COR-L47 (cell line): ENCODE results near the gene LKAAEAR1.

Experiments used
- DNase-seq: peaks from one replicate; lab custom pipeline; 2025; lab: John Stamatoyannopoulos, UW

LKAAEAR1 gene

DNA sequence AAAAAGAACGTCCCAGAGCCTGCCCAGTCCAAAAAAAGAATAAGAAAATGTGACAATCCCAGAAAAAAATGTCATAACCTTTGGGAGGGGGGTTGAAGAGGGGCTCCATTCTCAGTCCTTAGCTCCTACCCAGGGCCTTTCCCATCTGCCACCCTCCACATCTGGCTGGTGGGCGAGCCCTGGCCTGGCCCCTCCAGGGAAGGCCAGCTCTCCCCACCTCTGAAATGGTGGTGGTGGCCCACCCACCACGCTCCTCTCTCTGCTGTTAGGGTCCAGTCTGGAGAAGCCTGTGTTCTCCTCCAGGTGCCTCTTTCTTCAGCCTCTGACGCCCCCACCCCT is 5.3 kb downstream of the LKAAEAR1 start:
- no peak for DNase-seq

DNA sequence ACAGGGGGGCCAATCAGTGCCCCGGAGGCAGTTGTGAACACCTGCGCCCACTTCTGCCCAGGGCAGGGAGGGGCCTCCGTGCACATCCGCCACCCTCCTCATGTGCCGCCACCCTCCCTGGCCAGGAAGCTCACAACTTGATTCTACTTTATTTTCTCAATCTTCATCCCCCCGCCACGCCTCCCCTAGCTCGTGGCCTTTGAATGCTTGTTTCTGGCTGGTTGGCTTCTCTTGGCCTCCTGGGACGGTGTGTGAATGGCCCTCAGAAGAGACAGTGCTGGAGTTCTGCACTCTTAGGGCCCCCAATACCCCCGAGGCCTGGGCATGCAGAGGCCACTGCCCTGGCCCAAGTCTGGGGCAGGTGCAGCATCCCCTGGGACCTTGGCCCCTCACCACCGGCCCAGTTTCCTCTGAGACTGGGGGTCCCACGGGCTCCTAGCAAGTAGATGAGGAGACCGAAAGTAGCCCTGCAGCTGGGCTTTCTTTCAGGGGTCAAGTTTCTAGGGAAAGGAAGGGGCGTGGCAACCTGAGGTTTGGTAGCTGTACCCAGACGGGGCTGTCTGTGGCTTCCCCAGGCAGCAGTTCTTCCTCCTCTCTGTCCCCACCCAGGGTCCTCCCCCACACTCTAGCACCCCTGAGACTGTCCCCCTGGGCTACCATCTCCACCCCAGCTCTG is 6.2 kb downstream of the LKAAEAR1 start:
- no peak for DNase-seq

DNA sequence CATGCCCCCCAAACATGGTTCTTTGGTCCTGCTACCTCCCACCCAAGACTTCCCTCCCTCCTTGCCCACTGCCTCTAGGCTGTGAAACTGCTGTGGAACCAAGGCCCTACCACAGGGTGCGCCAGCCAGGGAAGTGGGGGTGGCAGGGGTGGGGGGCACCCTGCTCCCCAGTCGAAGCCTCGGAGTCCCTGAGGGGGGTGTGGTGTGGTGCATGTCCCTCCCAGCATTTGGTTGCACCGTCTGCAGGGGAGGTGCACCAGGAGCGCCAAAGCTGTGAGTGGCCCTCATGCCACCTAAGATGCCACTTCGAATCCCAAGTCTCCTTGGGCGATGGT is 6.7 kb downstream of the LKAAEAR1 start:
- DNase-seq = no peak

DNA sequence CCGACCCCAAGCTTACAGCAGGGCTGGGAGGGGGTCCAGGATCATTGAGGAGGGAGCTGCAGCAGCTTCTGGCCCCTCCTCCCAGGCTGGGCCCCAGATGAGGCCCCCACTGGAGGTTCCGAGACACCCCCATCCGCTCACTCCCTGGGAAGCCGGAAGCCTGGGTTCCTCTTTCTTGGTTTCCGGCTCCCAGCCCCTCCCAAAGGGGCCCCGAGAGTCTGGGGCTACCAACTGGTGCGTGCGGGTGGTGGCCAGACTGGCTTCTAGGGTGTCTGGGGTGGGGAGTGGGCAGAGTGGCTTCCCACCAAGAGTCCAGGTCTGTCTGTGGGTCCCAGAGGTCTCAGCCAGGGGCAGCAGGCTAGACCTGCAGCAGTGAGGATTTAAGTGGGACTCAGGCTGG is 7.1 kb downstream of the LKAAEAR1 start:
- DNase-seq = no peak

DNA sequence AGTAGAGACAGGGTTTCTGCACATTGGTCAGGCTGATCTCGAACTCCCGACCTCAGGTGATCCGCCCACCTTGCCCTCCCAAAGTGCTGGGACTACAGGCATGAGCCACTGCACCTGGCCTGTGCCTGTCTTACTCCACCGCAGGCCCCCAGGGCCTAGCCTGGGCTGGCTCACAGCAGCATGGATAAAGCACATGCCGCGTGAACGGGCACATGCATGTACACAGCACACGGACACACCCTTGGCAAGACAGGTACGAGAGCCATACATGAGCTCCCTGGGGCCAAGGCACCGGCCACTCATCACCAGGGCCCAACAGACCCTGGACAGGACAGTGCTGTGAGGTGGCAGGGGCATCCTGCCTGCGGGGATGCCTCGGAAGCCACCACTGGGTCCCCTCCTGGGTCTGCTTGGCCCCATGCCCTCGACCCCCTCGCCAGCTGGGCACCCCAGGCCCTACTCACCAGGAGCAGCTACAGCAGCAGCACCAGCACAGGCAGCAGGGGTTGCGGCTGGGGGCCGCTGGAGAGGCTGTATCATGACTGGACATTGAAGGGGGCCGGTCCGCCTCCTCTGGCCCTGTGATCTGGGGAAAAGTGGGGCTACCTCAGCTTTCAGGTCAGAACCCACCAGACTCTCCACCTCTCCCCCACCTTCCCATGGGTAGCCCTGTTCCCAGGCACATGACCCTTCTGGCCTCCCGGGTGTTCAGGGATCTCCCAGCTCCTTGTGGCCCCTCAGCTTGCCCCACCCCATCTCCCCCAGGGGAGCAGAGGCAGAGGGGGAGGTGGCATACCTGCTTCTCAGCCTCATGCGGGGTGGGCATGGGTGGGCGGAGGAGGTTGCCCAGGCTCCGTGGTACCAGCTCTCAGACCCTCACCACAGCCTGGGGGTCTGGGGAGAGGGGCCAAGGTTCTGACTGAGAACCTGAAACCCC is 7.9 kb downstream of the LKAAEAR1 start:
- DNase-seq = no peak

DNA sequence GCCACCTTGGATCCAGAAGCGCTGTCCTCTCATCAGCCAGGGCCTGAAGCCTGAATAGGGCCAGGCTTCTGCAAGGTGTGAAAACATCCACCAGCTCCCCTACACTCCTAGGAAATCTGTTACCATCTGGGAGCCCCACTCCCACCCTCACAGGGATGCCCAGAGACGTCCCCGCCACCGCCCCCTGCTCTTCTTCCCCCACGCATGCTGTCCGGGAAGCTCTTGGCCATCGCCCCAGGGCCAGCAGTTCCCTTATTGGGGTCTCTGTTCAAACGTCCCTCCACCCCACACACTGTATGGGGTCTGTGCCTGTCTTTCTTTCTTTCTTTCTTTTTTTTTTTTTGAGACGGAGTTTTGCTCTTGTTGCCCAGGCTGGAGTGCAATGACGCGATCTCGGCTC is 8.6 kb downstream of the LKAAEAR1 start:
- DNase-seq = no peak

DNA sequence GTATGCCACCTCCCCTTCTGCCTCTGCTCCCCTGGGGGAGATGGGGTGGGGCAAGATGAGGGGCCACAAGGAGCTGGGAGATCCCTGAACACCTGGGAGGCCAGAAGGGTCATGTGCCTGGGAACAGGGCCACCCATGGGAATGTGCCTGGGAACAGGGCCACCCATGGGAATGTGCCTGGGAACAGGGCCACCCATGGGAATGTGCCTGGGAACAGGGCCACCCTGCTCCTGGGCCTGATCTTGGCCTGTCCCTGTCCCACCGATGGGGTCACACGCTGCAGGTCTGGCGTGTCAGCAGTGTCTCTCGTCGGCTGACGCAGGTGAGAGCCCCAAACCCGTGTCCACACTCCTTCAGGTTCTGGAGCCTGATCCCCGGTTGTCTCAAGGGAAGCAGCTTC is 9.2 kb downstream of the LKAAEAR1 start:
- DNase-seq = no peak

DNA sequence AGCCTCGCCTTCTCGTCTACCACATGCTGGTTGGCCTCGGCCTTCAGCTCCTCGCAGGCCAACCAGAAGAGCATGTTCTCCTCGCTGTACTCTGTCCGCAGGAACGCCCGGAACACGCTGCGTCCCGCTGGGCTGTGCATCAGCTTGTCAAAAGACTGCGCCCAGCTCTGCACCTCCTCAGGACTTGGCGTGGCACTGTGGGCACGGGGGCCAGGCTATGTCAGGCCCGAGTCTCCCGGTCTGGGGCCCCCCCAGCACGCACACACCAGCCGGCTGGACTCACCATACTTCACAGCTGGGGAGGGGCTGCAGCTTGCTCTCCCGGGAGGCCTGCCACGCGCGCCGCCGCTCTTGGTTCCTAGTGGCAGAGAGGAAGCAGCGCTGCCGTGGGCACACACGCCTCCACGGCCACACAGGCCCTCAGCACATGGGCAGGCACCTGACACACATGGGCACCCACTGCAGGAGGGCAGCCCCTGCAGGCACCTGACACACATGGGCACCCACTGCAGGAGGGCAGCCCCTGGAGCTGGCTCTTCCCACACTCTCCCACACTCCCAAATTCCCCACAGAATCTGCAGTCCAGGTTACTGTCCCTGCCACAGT is 9.9 kb downstream of the LKAAEAR1 start:
- DNase-seq = no peak

DNA sequence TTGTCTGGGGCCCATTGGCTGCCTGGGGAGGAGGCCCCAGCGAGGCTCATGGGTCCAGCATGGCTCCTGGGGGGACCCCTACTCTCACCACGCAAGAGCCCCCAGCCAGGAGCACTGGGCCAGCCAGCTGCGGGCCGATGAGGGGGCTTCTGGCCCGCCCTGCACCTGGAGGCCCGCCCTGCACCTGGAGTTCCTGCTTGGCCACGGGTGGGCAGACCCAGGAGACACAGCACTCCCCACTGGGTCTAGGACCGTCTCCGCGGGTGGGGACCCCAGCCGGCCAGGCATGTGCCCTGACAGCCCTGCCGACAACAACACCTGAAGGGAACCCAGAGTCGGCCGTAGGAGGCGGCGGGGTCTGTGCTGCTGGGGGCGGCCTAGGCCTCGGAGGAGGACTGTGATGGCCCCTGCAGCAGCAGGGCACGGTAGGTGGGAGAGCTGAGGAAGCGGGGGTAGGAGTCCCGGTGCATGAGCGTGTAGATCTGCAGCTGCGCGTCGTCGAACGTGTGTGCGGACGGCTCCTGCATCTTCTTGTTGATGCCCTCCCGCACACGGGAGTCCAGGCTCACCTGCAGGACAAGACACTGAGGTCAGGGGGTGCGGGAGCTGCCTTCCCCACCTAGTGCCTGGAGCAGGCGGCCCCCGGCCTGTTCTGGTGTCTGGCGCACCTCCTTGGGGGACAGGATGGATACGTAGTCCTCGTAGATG is 10.6 kb downstream of the LKAAEAR1 start:
- no peak for DNase-seq

DNA sequence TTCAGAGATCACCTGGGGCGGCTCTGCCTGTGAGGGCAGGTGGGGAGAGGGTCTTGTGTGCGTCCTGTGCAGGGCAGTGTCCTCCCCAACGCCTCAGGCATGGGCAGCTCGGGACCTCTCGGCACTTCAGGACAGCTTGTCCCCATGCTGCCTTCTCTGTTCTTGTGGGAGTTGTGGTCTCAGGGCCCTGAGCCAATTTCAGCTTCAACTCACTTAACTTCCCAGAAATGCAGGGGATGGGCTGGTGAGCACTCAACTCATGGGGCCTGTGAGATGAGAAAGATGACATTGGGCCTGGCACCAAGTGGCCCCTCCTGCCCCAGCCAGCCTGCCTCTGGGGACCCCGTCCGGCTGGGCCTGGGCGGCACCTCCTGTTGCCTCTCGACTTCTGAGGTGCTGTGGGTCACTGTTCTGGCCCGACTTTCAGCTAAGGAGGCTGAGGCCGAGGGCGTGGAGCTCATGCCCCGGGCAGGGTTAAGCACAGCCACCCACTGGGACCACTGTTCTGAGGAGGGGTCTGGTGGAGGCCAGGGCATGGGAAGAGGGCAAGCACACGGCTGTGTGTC is 11.6 kb downstream of the LKAAEAR1 start:
- DNase-seq = no peak

DNA sequence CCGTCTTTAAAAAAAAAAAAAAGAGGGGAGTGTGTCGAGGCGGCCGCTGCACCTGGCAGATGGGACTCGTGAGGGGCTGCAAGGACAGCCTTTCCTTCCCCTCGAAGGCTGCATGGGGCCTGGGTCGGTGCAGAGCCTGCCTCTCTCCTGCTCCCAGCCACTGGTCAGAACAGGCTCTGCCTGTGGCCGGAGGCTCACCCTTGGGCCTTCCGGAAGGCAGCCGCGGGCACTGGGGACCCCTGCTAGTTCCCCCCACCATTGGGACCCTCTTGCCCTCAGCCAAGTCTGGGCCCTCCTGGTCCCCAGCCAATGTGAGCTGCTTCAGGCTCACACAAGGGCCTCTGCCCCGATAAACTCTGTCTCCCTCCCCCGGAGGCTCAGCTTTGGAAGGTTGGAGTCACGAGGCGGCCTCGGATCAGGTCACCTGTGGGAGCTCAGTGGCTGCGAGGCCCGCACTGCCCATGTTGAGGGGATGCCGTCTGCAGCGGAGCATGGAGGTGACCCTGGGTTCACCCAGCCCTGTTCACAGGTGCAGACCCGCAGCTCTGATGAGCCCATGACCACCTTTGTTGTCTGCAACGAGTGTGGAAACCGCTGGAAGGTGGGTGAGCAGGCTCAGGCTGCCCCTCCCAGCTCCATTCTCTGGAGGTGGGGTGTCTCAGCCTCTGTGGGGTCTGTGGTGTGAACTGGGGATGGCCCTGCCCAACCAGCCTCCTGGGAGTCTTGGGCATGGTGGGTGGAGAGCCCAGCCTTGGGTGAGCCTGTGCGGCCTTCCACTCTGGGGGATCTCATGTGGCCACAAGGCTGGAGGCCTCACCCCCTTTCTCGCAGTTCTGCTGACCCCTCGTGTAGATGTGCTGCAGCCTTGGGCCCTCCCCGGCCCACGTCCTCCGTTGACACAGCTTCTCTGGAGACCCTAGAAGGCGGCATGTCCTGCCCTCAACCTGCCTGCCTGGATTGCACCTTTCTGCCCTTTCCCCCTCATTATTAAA is 12.6 kb downstream of the LKAAEAR1 start:
- DNase-seq = no peak

DNA sequence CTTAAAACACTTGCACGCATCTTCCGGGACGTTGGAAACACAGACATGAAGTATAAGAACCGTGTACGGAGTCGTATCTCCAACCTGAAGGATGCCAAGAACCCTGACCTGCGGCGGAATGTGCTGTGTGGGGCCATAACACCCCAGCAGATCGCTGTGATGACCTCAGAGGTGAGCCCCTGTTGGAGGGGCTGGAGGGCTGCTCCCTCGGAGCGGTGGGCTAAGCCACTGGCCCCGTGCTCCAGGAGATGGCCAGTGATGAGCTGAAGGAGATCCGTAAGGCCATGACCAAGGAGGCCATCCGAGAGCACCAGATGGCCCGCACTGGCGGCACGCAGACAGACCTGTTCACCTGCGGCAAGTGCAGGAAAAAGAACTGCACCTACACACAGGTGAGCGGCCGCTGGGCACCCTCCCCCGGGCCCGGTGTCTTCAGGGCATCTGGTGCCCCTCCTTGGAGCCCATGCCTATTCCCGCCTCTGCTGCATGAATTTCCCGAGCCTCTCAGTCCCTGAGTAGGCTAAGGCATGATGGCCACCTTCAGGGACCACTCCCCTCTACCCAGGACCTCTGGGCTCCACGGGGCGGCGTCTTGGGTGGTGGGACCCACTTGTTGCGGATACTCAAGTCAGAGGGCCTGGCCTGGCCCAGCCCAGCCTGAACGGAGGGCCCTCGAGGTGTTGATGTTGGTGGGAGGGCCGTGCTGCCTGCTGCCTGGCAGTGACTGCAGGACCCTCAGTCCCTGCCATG is 13.8 kb downstream of the LKAAEAR1 start:
- no peak for DNase-seq

DNA sequence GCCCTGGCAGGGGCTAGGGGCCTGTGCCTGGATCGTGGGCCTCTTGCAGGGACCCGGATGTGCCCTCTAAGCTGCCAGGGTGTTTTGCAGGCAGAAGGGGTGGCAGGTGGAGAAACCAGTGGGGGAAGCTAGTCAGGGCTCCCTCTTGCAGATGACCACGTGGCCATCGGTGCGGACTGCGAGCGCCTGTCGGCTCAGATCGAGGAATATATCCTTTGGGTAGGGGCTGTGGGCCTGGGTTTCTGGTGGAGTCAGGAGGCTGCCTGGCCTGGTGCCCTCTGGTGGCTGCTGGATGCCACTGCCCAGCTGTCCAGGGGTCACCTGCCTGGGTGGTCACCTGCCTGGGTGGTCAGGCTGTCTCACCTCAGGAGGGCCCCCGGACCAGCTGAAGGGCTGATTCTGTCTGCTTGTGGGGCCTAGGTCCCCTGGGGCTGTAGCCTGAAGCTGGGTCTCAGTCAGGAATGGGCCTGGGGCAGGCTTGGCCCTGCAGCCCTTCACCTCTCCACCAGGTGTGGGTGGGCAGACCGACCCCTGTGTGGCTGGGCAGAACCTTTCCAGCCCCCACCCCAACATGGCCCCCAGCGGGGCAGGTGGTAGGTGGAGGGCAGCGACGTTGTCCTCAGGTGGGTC is 14.5 kb downstream of the LKAAEAR1 start:
- no peak for DNase-seq

DNA sequence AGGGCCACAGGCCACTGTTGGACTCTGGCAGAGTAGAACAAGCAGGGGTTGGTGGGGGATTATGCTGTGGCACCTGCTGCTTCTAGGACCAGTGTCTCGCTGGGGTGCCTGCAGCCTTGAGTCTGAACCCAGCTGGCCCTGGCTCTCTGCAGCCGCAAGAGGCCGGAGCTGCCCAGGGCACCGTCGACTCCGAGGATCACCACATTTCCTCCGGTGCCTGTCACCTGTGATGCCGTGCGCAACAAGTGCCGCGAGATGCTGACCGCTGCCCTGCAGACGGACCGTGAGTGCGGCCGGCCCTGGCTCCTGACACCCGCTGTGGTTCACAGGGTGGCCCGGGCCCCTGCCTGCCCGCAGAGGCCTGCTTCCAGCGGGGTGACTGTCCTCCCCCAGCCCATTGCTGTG is 15.0 kb downstream of the LKAAEAR1 start:
- DNase-seq = no peak

DNA sequence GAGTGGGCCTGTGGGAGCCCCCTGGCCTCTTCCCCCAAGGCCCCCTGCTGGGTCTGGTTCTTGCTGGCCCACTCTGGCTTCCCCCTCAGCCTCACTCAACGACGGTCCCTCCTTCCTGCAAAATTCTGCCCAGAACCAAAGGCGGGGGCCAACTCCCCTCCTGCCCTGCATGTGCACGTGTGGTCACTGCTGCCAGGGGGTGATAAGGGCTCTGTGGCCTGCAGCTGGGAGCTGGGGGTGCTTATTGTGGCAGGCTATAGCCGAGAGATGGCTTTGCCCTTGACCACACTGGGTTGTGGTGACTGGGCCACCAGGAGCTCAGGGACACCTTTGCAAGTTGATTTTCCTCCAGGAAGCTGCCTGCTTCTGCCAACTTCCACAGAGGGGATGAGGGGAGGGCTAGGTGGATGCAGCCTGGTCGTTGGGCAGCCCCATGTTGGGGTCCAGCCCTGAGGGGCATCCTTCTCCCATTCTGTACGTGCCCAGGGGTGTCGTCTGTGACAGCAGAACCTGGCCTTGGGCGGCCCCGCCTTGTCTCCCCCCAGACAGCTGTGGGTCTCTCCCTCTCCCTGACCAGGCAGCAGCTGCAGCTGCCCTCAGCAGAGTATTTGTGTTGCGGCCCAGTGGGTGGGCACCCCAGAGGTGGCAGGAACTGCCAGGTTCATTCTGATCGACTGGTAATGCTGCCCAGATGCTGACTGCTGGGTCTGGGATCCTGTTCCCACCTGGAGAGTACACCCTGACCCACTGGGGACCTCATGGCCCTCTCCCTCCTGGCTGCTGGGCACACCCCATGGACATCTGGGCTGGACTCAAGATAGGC is 15.6 kb downstream of the LKAAEAR1 start:
- peak; percentile 33 for DNase-seq

DNA sequence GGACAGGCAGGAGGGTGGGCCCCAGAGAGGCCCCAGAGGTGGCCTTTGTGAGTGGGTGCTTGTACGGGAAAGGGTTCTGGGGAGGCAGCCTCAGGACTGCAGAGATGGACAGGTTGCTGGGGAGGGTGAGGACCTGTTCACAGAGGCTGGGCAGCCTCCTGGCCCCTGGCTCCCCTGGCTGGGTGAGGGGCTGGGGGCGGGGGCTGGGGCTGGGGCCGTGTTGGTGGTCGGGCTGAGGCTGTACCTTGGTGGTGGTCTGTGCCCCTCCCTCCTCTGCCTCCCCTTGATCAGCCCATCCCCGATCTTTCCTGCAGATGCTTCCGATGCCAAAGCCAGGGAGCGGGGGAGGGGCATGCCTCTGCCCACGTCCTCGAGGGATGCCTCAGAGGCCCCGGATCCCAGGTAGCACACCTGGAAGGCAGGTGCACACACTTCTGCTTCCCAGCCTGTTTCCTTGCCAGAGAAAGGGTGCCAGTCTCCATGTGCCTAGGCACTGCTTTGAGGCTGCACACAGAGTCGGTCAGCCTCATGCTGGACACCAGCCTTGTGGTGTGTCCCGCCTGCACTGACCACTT is 16.4 kb downstream of the LKAAEAR1 start:
- DNase-seq = no peak

DNA sequence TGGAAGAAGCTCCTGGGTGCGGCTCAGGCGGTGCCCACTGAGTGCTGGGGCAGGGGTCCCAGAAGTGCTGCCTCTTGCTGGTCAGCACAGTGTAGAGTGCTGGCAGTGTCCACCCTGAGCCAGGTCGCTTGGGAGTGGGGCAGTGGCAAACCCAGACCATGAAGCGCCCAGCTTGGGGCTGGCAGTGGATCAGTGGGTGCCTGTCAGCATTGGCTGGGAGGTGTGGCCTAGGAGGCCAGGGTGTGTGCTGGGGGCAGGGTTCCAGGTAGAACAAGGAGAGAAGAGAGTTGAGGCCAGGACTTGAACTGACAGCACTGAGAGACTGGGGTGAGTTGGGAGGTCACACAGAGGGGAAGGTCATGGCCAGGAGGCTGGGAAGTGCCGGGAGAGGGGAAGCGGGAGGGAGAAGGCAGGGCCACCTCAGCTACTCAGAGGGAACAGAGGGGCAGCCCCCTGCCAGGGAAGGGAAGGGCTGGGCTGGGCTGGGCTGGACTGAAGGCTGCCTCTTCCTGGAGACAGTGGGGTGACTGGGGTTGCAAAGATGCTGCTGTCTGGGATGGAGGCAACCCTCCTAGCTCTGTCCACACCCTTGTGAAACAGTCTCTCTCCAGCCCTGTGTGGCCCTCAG is 17.1 kb downstream of the LKAAEAR1 start:
- DNase-seq = no peak

DNA sequence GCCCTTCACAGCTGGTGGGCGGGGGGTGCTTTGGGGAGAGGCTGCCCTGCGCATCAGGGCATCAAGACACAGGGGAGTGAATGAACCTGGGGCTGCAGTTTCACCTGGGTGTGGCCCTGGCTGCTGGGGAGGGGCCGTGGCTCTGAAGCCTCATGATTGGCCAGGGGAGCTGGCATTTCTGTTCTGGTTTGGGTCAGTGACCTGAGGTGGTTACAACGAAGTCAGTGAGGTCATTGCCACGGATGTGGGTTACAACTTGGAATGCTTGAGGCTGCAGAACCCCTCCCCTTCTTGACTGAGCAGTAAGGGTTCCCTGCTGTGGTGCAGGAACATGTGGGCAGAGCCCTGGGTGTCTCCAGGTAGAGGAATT is 18.2 kb downstream of the LKAAEAR1 start:
- DNase-seq = no peak
